ENCODE measurements around the gene NUDT14. TPM values are rescaled to one million over a fixed set of nuclear protein-coding genes. Genes with fewer than 3 reads are reported as not detected.

The NUDT14 gene
- total RNA-seq, 4 donors from 2014 or later: 12.1 to 22.3 (median 16.6) TPM

DNA sequence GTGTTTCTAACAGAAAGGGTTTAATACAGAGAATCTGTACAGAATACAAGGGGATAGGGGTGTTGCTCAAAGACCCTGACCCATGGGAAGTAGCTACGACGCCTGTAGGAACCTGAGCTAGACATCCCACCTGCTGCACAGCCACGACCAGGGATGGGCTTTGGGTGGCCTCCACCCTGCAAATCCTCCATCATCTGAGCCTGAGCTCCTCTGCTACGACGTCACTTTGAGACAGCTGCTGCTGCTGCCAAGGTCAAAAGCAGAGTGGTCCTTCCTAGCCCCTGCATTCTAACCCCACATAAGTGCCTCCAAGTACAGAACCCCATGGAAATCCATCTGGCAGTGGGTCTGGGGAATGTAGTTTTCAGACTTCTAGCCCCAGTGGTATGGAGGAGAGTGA, 56.3 kb downstream of the NUDT14 start:
- DNase-seq (ENCODE audit: low spot score): no peak
- TF ChIP-seq, protein P1, sequence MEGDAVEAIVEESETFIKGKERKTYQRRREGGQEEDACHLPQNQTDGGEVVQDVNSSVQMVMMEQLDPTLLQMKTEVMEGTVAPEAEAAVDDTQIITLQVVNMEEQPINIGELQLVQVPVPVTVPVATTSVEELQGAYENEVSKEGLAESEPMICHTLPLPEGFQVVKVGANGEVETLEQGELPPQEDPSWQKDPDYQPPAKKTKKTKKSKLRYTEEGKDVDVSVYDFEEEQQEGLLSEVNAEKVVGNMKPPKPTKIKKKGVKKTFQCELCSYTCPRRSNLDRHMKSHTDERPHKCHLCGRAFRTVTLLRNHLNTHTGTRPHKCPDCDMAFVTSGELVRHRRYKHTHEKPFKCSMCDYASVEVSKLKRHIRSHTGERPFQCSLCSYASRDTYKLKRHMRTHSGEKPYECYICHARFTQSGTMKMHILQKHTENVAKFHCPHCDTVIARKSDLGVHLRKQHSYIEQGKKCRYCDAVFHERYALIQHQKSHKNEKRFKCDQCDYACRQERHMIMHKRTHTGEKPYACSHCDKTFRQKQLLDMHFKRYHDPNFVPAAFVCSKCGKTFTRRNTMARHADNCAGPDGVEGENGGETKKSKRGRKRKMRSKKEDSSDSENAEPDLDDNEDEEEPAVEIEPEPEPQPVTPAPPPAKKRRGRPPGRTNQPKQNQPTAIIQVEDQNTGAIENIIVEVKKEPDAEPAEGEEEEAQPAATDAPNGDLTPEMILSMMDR (IDR thresholded peaks at IDR 0.05): no peak
- no peak for ATAC-seq (ENCODE audit: low FRiP score)

DNA sequence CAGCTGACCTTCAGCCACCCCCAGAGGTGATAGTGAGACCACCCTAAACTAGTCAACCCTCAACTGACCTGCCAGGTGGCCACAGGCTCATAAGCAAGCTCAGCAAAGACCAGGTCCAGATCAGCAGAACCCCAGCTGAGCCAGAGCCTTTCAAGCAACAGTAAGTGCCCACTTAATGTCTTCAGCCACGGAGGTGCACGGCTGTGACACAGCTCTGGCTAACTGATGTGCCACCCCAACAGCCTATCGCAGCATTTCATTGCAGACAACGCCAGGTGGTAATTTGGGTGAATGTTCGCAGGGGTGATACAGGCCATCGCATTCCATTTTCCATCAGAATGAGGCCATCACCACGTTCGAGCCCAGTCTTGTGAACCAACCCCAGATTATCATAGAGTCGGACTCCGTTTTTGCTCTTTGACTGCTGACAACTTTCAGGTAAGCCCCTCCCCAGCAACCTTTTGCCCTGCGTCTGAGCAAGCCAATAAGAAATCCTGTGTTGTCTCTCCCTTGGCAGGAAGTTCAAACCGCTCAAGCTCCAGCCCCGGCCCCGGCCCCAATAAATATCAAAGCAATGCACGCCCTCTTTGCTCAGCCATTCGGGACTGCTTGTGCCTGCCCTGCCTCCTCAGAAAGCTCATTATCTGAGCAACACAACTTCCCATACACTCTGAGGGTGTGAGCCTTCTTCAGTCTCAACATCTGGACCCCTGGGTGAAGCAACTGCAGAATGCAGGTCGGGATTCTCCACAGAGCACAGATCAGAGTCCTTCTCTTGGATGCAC, 56.9 kb downstream of the NUDT14 start:
- TF ChIP-seq, protein P1 (IDR thresholded peaks at IDR 0.05): no peak
- ATAC-seq (ENCODE audit: low FRiP score) (no peak), DNase-seq (ENCODE audit: low spot score) (no peak)

DNA sequence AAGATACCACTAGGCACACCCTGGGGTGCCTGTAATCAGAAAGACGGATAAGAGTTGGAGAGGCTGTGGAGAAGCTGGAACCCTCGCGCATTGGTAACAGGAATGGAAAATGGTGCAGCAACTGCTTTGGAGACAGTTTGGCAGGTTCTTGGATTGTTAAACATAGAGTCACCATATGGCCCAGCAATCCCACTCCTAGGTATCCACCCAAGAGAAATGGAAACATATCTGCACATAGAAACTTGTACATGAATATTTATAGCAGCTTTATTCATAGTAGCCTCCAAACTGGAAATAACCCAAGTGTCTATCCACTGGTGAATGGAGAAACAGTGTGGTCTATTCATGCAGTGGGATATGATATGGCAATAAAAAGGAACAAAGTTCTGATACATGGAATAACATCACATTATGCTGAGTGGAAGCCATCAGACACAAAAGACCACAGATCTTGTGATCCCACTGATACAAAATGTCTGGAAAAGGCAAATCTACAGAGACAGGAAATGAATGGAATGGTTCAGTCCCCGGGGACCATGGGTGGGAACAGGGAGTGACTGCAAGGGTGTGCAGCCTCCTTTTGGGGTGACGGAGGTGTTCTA, 57.9 kb downstream of the NUDT14 start:
- DNase-seq (ENCODE audit: low spot score) (no peak), ATAC-seq (ENCODE audit: low FRiP score) (no peak)
- TF ChIP-seq, protein P1 (IDR thresholded peaks at IDR 0.05): no peak

Small RNA genes within 50 kb of the gene (small RNA-seq; reads per million reads assigned to genes)
- not detected for gene MIR6765

Other genes starting within 250 kb of the NUDT14 start
- 10 to 100 TPM; 18.6 to 44.5 (median 34.2) TPM for gene AHNAK2, start 202.9 kb downstream of the NUDT14 start, total RNA-seq
- gene CLBA1, start 195.5 kb downstream of the NUDT14 start, total RNA-seq: 1 to 10 TPM; 2.5 to 6.1 (median 3.3) TPM
- gene CDCA4, start 160.2 kb downstream of the NUDT14 start, total RNA-seq: 1 to 10 TPM; 5.3 to 8.0 (median 6.4) TPM
- gene GPR132, start 115.9 kb downstream of the NUDT14 start, total RNA-seq: 1 to 10 TPM; 2.7 to 9.0 (median 7.6) TPM
- 10 to 100 TPM in 1 of 4 donors, 1 to 10 TPM in 3; 4.7 to 21.3 (median 8.3) TPM for gene JAG2, start 12.5 kb downstream of the NUDT14 start, total RNA-seq
- gene BTBD6, start 67.2 kb upstream of the NUDT14 start, total RNA-seq: 10 to 100 TPM; 63.9 to 95.4 (median 67.9) TPM
- 10 to 100 TPM; 22.8 to 46.5 (median 30.7) TPM for gene BRF1, start 119.7 kb upstream of the NUDT14 start, total RNA-seq
- 10 to 100 TPM; 47.5 to 78.5 (median 68.9) TPM for gene PACS2, start 133.4 kb upstream of the NUDT14 start, total RNA-seq
- under 1 TPM in 2 of 4 donors, not detected in 2; 0.24 to 0.47 TPM for gene TEX22, start 217.2 kb upstream of the NUDT14 start, total RNA-seq
- gene MTA1, start 238.5 kb upstream of the NUDT14 start, total RNA-seq: 10 to 100 TPM; 35.4 to 72.5 (median 59.7) TPM